Measurements from ENCODE around the gene SSX7.
"Not testable (repeated sequence)": the region's sequence is repeated elsewhere in the genome, so short reads cannot be mapped to it uniquely, and the experiment has no call there.

- not testable (repeated sequence) for TF ChIP-seq CTCF (IDR thresholded peaks at IDR 0.05); ZFX (IDR thresholded peaks at IDR 0.05; ENCODE audit: borderline replicate concordance)
Observed at GRCh38 chrX:52654800-52655199, at the start of gene SSX7.
